ENCODE data around the gene APBB2. TPM values are rescaled to one million over a fixed set of nuclear protein-coding genes. Genes with fewer than 3 reads are reported as not detected.

The APBB2 gene
- total and polyA plus RNA-seq, 2 of the 4 experiments (the other 2 are of a cell fraction), result 47.9 to 75.5 TPM

- no peak overlapping the region for H2BK5ac ChIP-seq (ENCODE audit: low read depth, low read length, poor library complexity, severe bottlenecking)
- no peak overlapping the region for H3K23ac ChIP-seq (ENCODE audit: low read depth, low read length)
- H3K18ac ChIP-seq (ENCODE audit: low read depth, low read length), result no peak overlapping the region
- H3K4me3 ChIP-seq (ENCODE audit: insufficient read depth, low read depth, low read length), result no peak overlapping the region
- H2BK20ac ChIP-seq (ENCODE audit: low read depth, low read length), result no peak overlapping the region
- ATAC-seq (ENCODE audit: low read depth) (no peak), DNase-seq (no peak)
- H3K9me1 ChIP-seq (ENCODE audit: insufficient read depth, low read length), result no peaks in the 10 kb centered on the region
- H2AK5ac ChIP-seq (ENCODE audit: low read depth, low read length), result no peak overlapping the region
- H4K5ac ChIP-seq (ENCODE audit: low read depth, low read length), result no peak overlapping the region
- no peaks in the 10 kb centered on the region for H3K27me3 ChIP-seq (ENCODE audit: control insufficient read depth, insufficient read depth, low read length)
- H2BK15ac ChIP-seq (ENCODE audit: low read depth, low read length), result no peak overlapping the region
- peaks cover 3 to 5% of the 10 kb centered on the region in 2 experiments; a peak in 2 of 4 replicates for H3K79me1 ChIP-seq (ENCODE audit: low read depth in 1 of 2, low read length in 2 of 2)
- no TSS peak for BruUV-seq (replicated peaks)
- POLR2A ChIA-PET (ENCODE audit: unreplicated experiment), result no interaction called here
- no peak overlapping the region for H3K27ac ChIP-seq (ENCODE audit: insufficient read depth, low read length)
- no peaks in the 10 kb centered on the region for H4K20me1 ChIP-seq (ENCODE audit: insufficient read depth, low read length)
- TF ChIP-seq FOS (IDR thresholded peaks at IDR 0.05; ENCODE audit: low read depth, low read length) (no peak), POLR2A (IDR thresholded peaks at IDR 0.05; ENCODE audit: low read depth, low read length) (no peak), BHLHE40 (IDR thresholded peaks at IDR 0.05; ENCODE audit: low read depth, low read length) (no peak), SMC3 (IDR thresholded peaks at IDR 0.05; ENCODE audit: low read depth, low read length) (no peak), RCOR1 (IDR thresholded peaks at IDR 0.05; ENCODE audit: insufficient replicate concordance, low read length) (no peak), RAD21 (IDR thresholded peaks at IDR 0.05; ENCODE audit: low read length) (no peak), MAZ (IDR thresholded peaks at IDR 0.05; ENCODE audit: borderline replicate concordance, low read depth, low read length) (no peak), MAFK (IDR thresholded peaks at IDR 0.05; ENCODE audit: low read depth, low read length) (no peak)
- TF ChIP-seq, protein P1, sequence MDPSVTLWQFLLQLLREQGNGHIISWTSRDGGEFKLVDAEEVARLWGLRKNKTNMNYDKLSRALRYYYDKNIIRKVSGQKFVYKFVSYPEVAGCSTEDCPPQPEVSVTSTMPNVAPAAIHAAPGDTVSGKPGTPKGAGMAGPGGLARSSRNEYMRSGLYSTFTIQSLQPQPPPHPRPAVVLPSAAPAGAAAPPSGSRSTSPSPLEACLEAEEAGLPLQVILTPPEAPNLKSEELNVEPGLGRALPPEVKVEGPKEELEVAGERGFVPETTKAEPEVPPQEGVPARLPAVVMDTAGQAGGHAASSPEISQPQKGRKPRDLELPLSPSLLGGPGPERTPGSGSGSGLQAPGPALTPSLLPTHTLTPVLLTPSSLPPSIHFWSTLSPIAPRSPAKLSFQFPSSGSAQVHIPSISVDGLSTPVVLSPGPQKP (IDR thresholded peaks at IDR 0.05; ENCODE audit: borderline replicate concordance, low read depth, low read length), result no peak
- no peak overlapping the region for H2AK9ac ChIP-seq (replicated peaks; ENCODE audit: low read depth, low read length, poor library complexity)
- H3K4ac ChIP-seq (ENCODE audit: low read depth, low read length), result no peak overlapping the region
- no peak overlapping the region for H4K91ac ChIP-seq (ENCODE audit: insufficient read depth, low read depth, low read length)
- no peak overlapping the region for H3K4me2 ChIP-seq (ENCODE audit: low read depth, low read length)
- WGBS, 2 experiments (ENCODE audit: extremely low coverage in 2 of 2, insufficient read length in 1 of 2), result 82% methylated on average over 5 of the region's 12 CpGs; no CpG with 5 or more reads in 1 of the 2 experiments
- intact Hi-C loops (cut with micrococcal nuclease), result no loop called here
- no peak overlapping the region for H3K9ac ChIP-seq (ENCODE audit: low read depth, low read length)
- dilution Hi-C loops (cut with HindIII; ENCODE audit: low sequenced_read_pairs, unreplicated experiment), result no loop called here
- CTCF ChIA-PET, result no interaction called here
- H4K8ac ChIP-seq (ENCODE audit: low read depth in 2 of 2, low read length in 2 of 2), result no peak overlapping the region
- no peak overlapping the region for H2BK120ac ChIP-seq (ENCODE audit: low read depth, low read length)
- H2AFZ ChIP-seq (replicated peaks; ENCODE audit: low read length, poor library complexity), result no peak overlapping the region
- H3K36me3 ChIP-seq (ENCODE audit: control insufficient read depth, insufficient read depth, low read length), result no peaks in the 10 kb centered on the region
- no peak overlapping the region for H3K14ac ChIP-seq (replicated peaks; ENCODE audit: low read depth, low read length)
- in situ Hi-C loops (cut with MboI; ENCODE audit: low sequenced_read_pairs), result no loop called here
- peaks cover 3% of the 10 kb centered on the region; the same call in 1 of the 2 replicates for H3K4me1 ChIP-seq (ENCODE audit: control insufficient read depth, insufficient read depth, low read length)
- no peaks in the 10 kb centered on the region for H3K9me3 ChIP-seq (ENCODE audit: control insufficient read depth, insufficient read depth, low read length)
- H3K56ac ChIP-seq (ENCODE audit: extremely low read depth, insufficient read depth, low read length), result no peak overlapping the region
Measured at GRCh38 chr4:40953283-40954087, 260.9 kb downstream of the APBB2 start.

Data from IMR-90 (cell line).